ENCODE measurements around the gene NAB1.

The NAB1 gene

GRCh38 chr2:190716176-190716807 is 67.4 kb downstream of the NAB1 start:
- no peak for DNase-seq

GRCh38 chr2:190717306-190717705 is 68.4 kb downstream of the NAB1 start:
- peak; percentile 78 to 89 for DNase-seq

- peak; percentile 93 to 97 for DNase-seq
These were observed 69.1 kb downstream of the NAB1 start for GRCh38 chr2:190717764-190718651.

- DNase-seq, result peak in 1 of 2 experiments; percentile 47
These were observed 70.0 kb downstream of the NAB1 start for GRCh38 chr2:190718652-190719526.

DNA sequence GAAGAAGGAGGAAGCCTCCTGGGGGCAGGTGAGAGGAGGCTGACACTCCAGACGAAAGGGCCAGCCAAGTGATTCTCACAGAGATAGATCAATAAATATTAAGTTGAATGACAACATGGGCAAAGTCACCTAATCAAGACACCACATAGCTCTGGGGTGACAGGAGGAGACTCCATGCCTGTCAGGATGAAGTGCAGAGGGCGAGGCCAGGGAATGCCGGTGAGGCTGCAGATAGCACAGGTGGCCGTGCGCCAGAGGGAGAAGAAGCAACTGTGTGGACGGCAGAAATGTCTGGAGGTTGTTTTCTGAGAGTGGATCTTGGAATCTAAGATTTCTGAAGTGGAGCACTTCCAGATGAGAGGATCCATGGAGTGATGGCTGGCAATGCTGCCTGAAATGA is 71.4 kb downstream of the NAB1 start:
- no peak for DNase-seq

- no peak for DNase-seq
These were observed 71.8 kb downstream of the NAB1 start for GRCh38 chr2:190720691-190721090.

GRCh38 chr2:190722061-190722759 is 73.3 kb downstream of the NAB1 start:
- no peak for DNase-seq

- DNase-seq, result no peak
These were observed 74.0 kb downstream of the NAB1 start for GRCh38 chr2:190722835-190723234.

GRCh38 chr2:190723397-190724090 is 74.7 kb downstream of the NAB1 start:
- no peak for DNase-seq

GRCh38 chr2:190726255-190726654 is 77.4 kb downstream of the NAB1 start:
- no peak for DNase-seq

DNA sequence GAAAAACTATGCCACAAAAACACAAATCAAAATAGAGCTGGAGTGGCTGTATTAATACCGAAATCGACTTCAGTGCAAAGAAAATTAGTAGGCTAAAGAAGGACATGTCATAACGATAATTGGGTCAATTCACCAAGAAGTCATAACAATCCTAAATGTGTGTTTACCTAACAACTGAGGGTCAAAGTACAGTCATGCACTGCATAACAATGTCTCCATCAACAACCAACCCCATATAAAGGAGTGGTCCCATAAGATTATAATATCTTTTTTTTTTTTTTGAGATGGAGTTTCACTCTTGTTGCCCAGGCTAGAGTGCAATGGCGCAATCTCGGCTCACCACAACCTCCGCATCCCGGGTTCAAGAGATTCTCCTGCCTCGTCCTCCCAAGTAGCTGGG is 87.5 kb downstream of the NAB1 start:
- no peak for DNase-seq

- DNase-seq, result no peak
These were observed 91.6 kb downstream of the NAB1 start for GRCh38 chr2:190740449-190740848.

Measured in NCI-H524 (cell line).